ENCODE data around the gene CEP120. TPM values are rescaled to one million over a fixed set of nuclear protein-coding genes. Genes with fewer than 3 reads are reported as not detected.
"Not testable (repeated sequence)": the region's sequence is repeated elsewhere in the genome, so short reads cannot be mapped to it uniquely, and the experiment has no call there.

CEP120 gene
- total and polyA plus RNA-seq, 2 donors = 21.3 to 24.5 TPM

GRCh38 chr5:123430441-123430840, 7.2 kb upstream of the CEP120 start:
- not testable (repeated sequence) for H3K9me3 ChIP-seq (ENCODE audit: control insufficient read depth in 2 of 2, insufficient read depth in 1 of 2, low read length in 1 of 2); H3K27ac ChIP-seq (ENCODE audit: low read depth in 1 of 2, low read length in 1 of 2); DNase-seq (ENCODE audit: low read depth in 6 of 9, low spot score in 9 of 9); H3K27me3 ChIP-seq (ENCODE audit: control insufficient read depth in 2 of 2, insufficient read depth in 1 of 2, low read length in 1 of 2); H3K4me3 ChIP-seq (ENCODE audit: low read length in 2 of 2); H3K36me3 ChIP-seq (ENCODE audit: control insufficient read depth in 2 of 2, insufficient read depth in 2 of 2, low read length in 1 of 2); H3K4me1 ChIP-seq (ENCODE audit: control insufficient read depth in 2 of 2, insufficient read depth in 2 of 2, low read length in 2 of 2)
- WGBS = 97% methylated on average over 32 of the region's 32 CpGs

DNA sequence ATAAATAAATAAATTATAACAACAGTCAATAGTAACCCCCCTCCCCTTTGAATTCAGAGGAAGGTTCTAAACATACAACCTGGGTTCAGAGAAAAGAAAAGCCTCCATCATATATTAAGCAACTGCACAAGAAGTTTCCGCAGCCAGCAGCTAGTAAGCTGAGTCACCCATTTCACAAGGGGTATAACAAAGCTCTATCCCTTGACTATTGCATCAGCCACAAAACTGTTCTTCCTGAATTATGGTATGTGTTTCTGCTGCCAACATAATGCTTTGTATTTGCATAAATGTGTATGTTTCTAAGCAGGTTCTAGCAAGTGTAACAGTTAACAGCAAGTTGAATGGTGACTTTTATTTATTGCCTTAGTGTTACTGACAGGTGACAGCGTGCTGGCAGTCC, 6.8 kb upstream of the CEP120 start:
- WGBS = 96% methylated on average over 2 of the region's 2 CpGs
- no peak for DNase-seq (ENCODE audit: low read depth in 6 of 9, low spot score in 9 of 9)
- no peak overlapping the region for H3K4me3 ChIP-seq (ENCODE audit: low read length in 2 of 2)

GRCh38 chr5:123429221-123429954, 6.2 kb upstream of the CEP120 start:
- WGBS = 98% methylated on average over 3 of the region's 3 CpGs

More for the DNA sequence above, 6.8 kb upstream of the CEP120 start:
- Histone ChIP-seq H3K27ac (ENCODE audit: low read depth in 1 of 2, low read length in 1 of 2) (no peak overlapping the region), H3K9me3 (ENCODE audit: control insufficient read depth in 2 of 2, insufficient read depth in 1 of 2, low read length in 1 of 2) (no peaks in the 10 kb centered on the region), H3K36me3 (ENCODE audit: control insufficient read depth in 2 of 2, insufficient read depth in 2 of 2, low read length in 1 of 2) (no peaks in the 10 kb centered on the region), H3K27me3 (ENCODE audit: control insufficient read depth in 2 of 2, insufficient read depth in 1 of 2, low read length in 1 of 2) (no peaks in the 10 kb centered on the region), H3K4me1 (ENCODE audit: control insufficient read depth in 2 of 2, insufficient read depth in 2 of 2, low read length in 2 of 2) (no peaks in the 10 kb centered on the region)

DNA sequence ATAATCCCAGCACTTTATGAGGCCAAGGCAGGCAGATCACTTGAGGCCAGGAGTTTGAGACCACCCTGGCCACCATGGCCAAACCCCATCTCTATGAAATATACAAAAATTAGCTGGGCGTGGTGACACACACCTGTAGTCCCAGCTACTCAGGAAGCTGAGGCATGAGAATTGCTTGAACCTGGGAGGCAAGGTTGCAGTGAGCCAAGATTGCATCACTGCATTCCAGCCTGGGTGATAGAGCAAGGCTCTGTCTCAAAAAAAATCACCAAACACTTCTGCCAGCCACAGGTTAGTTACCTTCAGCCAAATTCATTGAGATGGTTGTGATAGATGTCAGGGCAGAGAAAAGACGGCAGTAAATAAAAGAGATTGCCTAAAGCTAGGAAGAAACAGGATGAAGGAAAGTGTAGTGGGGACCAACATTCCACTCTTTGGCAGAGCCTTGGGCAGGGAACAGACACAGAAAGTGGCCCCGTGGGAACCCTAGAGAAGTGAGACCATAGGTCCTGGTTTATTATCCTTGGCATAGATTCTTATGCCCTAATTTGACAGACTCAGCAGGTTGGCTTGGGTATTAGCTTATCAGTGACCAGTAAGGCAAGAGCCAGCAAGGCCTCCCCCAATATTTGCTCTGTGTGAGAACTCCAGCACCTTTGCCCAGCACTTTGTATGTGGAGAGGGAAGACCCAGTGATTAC, 5.5 kb upstream of the CEP120 start:
- Histone ChIP-seq H3K27me3 (ENCODE audit: control insufficient read depth in 2 of 2, insufficient read depth in 1 of 2, low read length in 1 of 2) (no peaks in the 10 kb centered on the region), H3K4me1 (ENCODE audit: control insufficient read depth in 2 of 2, insufficient read depth in 2 of 2, low read length in 2 of 2) (peaks cover 3% of the 10 kb centered on the region in 2 donors), H3K4me3 (ENCODE audit: low read length in 2 of 2) (no peak overlapping the region), H3K9me3 (ENCODE audit: control insufficient read depth in 2 of 2, insufficient read depth in 1 of 2, low read length in 1 of 2) (no peaks in the 10 kb centered on the region), H3K36me3 (ENCODE audit: control insufficient read depth in 2 of 2, insufficient read depth in 2 of 2, low read length in 1 of 2) (no peaks in the 10 kb centered on the region), H3K27ac (ENCODE audit: low read depth in 1 of 2, low read length in 1 of 2) (no peak overlapping the region)
- DNase-seq (ENCODE audit: low read depth in 6 of 9, low spot score in 9 of 9) = no peak
- 97% methylated on average over 3 of the region's 3 CpGs for WGBS

More at GRCh38 chr5:123429221-123429954, 6.2 kb upstream of the CEP120 start:
- no peak overlapping the region for H3K27ac ChIP-seq (ENCODE audit: low read depth in 1 of 2, low read length in 1 of 2)
- no peaks in the 10 kb centered on the region for H3K9me3 ChIP-seq (ENCODE audit: control insufficient read depth in 2 of 2, insufficient read depth in 1 of 2, low read length in 1 of 2)
- no peaks in the 10 kb centered on the region for H3K4me1 ChIP-seq (ENCODE audit: control insufficient read depth in 2 of 2, insufficient read depth in 2 of 2, low read length in 2 of 2)
- DNase-seq (ENCODE audit: low read depth in 6 of 9, low spot score in 9 of 9) = no peak
- H3K4me3 ChIP-seq (ENCODE audit: low read length in 2 of 2) = no peak overlapping the region
- no peaks in the 10 kb centered on the region for H3K36me3 ChIP-seq (ENCODE audit: control insufficient read depth in 2 of 2, insufficient read depth in 2 of 2, low read length in 1 of 2)
- H3K27me3 ChIP-seq (ENCODE audit: control insufficient read depth in 2 of 2, insufficient read depth in 1 of 2, low read length in 1 of 2) = no peaks in the 10 kb centered on the region

- Histone ChIP-seq H3K4me1 (ENCODE audit: control insufficient read depth in 2 of 2, insufficient read depth in 2 of 2, low read length in 2 of 2) (peaks cover 3 to 5% of the 10 kb centered on the region in 2 donors), H3K36me3 (ENCODE audit: control insufficient read depth in 2 of 2, insufficient read depth in 2 of 2, low read length in 1 of 2) (peaks cover 0 to 3% of the 10 kb centered on the region in 2 donors), H3K9me3 (ENCODE audit: control insufficient read depth in 2 of 2, insufficient read depth in 1 of 2, low read length in 1 of 2) (no peaks in the 10 kb centered on the region), H3K27ac (ENCODE audit: low read depth in 1 of 2, low read length in 1 of 2) (no peak overlapping the region), H3K4me3 (ENCODE audit: low read length in 2 of 2) (no peak overlapping the region), H3K27me3 (ENCODE audit: control insufficient read depth in 2 of 2, insufficient read depth in 1 of 2, low read length in 1 of 2) (no peaks in the 10 kb centered on the region)
- DNase-seq (ENCODE audit: low read depth in 6 of 9, low spot score in 9 of 9) = no peak
- 96% methylated on average over 2 of the region's 2 CpGs for WGBS
These were observed 4.1 kb upstream of the CEP120 start for GRCh38 chr5:123427281-123427680.

GRCh38 chr5:123425431-123425830, 2.2 kb upstream of the CEP120 start:
- Histone ChIP-seq H3K4me3 (ENCODE audit: low read length in 2 of 2) (no peak overlapping the region), H3K36me3 (ENCODE audit: control insufficient read depth in 2 of 2, insufficient read depth in 2 of 2, low read length in 1 of 2) (peaks cover 0 to 3% of the 10 kb centered on the region in 2 donors), H3K27me3 (ENCODE audit: control insufficient read depth in 2 of 2, insufficient read depth in 1 of 2, low read length in 1 of 2) (no peaks in the 10 kb centered on the region), H3K4me1 (ENCODE audit: control insufficient read depth in 2 of 2, insufficient read depth in 2 of 2, low read length in 2 of 2) (peaks cover 12 to 14% of the 10 kb centered on the region in 2 donors), H3K27ac (ENCODE audit: low read depth in 1 of 2, low read length in 1 of 2) (no peak overlapping the region), H3K9me3 (ENCODE audit: control insufficient read depth in 2 of 2, insufficient read depth in 1 of 2, low read length in 1 of 2) (no peaks in the 10 kb centered on the region)
- no peak for DNase-seq (ENCODE audit: low read depth in 6 of 9, low spot score in 9 of 9)
- 94% methylated on average over 4 of the region's 4 CpGs for WGBS

DNA sequence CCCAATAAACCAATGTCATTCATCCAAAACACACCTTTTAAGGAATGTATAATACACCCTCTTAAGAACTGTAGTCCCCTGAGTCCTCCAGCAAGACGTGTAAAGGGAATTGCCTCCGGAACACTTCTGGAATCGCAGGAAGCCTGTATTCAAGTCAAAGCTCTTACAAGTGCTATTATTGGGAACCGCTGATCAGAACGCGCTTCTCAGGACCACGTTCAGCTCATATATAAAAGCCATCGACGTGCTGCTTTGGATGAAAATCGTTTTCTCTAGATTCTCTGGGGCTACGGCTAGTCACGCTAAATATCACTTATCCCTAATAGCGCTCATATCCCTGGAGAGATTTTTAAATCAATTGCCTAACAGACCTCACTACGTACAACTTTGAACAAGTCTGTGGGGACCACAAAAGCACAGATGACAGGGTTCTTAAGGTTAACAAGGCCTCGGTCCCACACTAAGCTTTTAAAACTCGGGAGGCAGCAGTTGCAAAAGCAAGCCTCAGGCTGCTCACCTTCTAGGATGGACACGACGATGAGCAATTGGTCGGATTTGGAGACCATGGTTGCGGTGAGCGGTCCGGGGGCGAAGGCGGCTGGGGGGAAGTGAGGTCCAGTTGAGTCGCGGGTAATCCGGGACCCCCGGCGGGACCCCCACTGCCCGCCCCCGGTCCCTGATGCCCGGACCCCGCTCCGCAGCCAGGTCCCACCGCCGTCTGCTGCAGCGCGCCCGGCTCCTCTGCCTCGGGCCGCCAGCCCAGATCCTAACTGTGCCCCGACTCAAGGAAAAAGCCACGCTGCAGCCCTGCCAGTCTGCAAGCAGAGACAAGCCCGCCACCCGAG, 548 bp downstream of the CEP120 start:
- no peaks in the 10 kb centered on the region for H3K9me3 ChIP-seq (ENCODE audit: control insufficient read depth in 2 of 2, insufficient read depth in 1 of 2, low read length in 1 of 2)
- H3K27me3 ChIP-seq (ENCODE audit: control insufficient read depth in 2 of 2, insufficient read depth in 1 of 2, low read length in 1 of 2) = no peaks in the 10 kb centered on the region
- H3K36me3 ChIP-seq (ENCODE audit: control insufficient read depth in 2 of 2, insufficient read depth in 2 of 2, low read length in 1 of 2) = peaks cover 4 to 5% of the 10 kb centered on the region in 2 donors
- peak; percentile 6 to 66 (median 25) for DNase-seq (ENCODE audit: low read depth in 6 of 9, low spot score in 9 of 9)
- peak overlapping the region; percentile 88 to 92 for H3K4me3 ChIP-seq (ENCODE audit: low read length in 2 of 2)
- H3K4me1 ChIP-seq (ENCODE audit: control insufficient read depth in 2 of 2, insufficient read depth in 2 of 2, low read length in 2 of 2) = peaks cover 12 to 14% of the 10 kb centered on the region in 2 donors
- under 1% methylated on average over 45 of the region's 45 CpGs for WGBS
- H3K27ac ChIP-seq (ENCODE audit: low read depth in 1 of 2, low read length in 1 of 2) = peak overlapping the region; percentile 94

GRCh38 chr5:123421773-123422172, 1.4 kb downstream of the CEP120 start:
- H3K4me1 ChIP-seq (ENCODE audit: control insufficient read depth in 2 of 2, insufficient read depth in 2 of 2, low read length in 2 of 2) = peaks cover 12 to 14% of the 10 kb centered on the region in 2 donors
- 31% methylated on average over 2 of the region's 2 CpGs for WGBS
- H3K27me3 ChIP-seq (ENCODE audit: control insufficient read depth in 2 of 2, insufficient read depth in 1 of 2, low read length in 1 of 2) = no peaks in the 10 kb centered on the region
- H3K4me3 ChIP-seq (ENCODE audit: low read length in 2 of 2) = peak overlapping the region; percentile 88 to 92
- DNase-seq (ENCODE audit: low read depth in 6 of 9, low spot score in 9 of 9) = no peak
- H3K36me3 ChIP-seq (ENCODE audit: control insufficient read depth in 2 of 2, insufficient read depth in 2 of 2, low read length in 1 of 2) = peaks cover 5 to 9% of the 10 kb centered on the region in 2 donors
- no peaks in the 10 kb centered on the region for H3K9me3 ChIP-seq (ENCODE audit: control insufficient read depth in 2 of 2, insufficient read depth in 1 of 2, low read length in 1 of 2)
- no peak overlapping the region for H3K27ac ChIP-seq (ENCODE audit: low read depth in 1 of 2, low read length in 1 of 2)

- no peaks in the 10 kb centered on the region for H3K27me3 ChIP-seq (ENCODE audit: control insufficient read depth in 2 of 2, insufficient read depth in 1 of 2, low read length in 1 of 2)
- H3K27ac ChIP-seq (ENCODE audit: low read depth in 1 of 2, low read length in 1 of 2) = no peak overlapping the region
- peaks cover 16 to 48% of the 10 kb centered on the region in 2 donors for H3K36me3 ChIP-seq (ENCODE audit: control insufficient read depth in 2 of 2, insufficient read depth in 2 of 2, low read length in 1 of 2)
- H3K4me3 ChIP-seq (ENCODE audit: low read length in 2 of 2) = no peak overlapping the region
- no peak for DNase-seq (ENCODE audit: low read depth in 6 of 9, low spot score in 9 of 9)
- H3K4me1 ChIP-seq (ENCODE audit: control insufficient read depth in 2 of 2, insufficient read depth in 2 of 2, low read length in 2 of 2) = no peaks in the 10 kb centered on the region
- no peaks in the 10 kb centered on the region for H3K9me3 ChIP-seq (ENCODE audit: control insufficient read depth in 2 of 2, insufficient read depth in 1 of 2, low read length in 1 of 2)
These were observed 8.2 kb downstream of the CEP120 start for GRCh38 chr5:123414974-123415373.
